ENCODE measurements around the gene NUP210.

Gene NUP210

GRCh38 chr3:13285007-13285567, 135.0 kb downstream of the NUP210 start:
- DNase-seq, result no peak

GRCh38 chr3:13283877-13284264, 136.3 kb downstream of the NUP210 start:
- no peak for DNase-seq

- no peak for DNase-seq
Measured at GRCh38 chr3:13282986-13283876, 136.9 kb downstream of the NUP210 start.

- DNase-seq, result no peak
Measured at GRCh38 chr3:13282358-13282985, 137.7 kb downstream of the NUP210 start.

GRCh38 chr3:13281507-13282357, 138.4 kb downstream of the NUP210 start:
- DNase-seq, result no peak

- no peak for DNase-seq
Measured at GRCh38 chr3:13280811-13281506, 139.2 kb downstream of the NUP210 start.

GRCh38 chr3:13280122-13280790, 139.9 kb downstream of the NUP210 start:
- DNase-seq, result no peak

- no peak for DNase-seq
Measured at GRCh38 chr3:13279532-13279910, 140.6 kb downstream of the NUP210 start.

GRCh38 chr3:13278783-13279531, 141.2 kb downstream of the NUP210 start:
- DNase-seq, result no peak

GRCh38 chr3:13277860-13278531, 142.1 kb downstream of the NUP210 start:
- no peak for DNase-seq

GRCh38 chr3:13277196-13277813, 142.8 kb downstream of the NUP210 start:
- no peak for DNase-seq

GRCh38 chr3:13276438-13277195, 143.5 kb downstream of the NUP210 start:
- no peak for DNase-seq

GRCh38 chr3:13275376-13276005, 144.6 kb downstream of the NUP210 start:
- no peak for DNase-seq

GRCh38 chr3:13274551-13275332, 145.4 kb downstream of the NUP210 start:
- DNase-seq, result no peak

GRCh38 chr3:13274125-13274524, 146.0 kb downstream of the NUP210 start:
- no peak for DNase-seq

- no peak for DNase-seq
Measured at GRCh38 chr3:13273604-13274105, 146.5 kb downstream of the NUP210 start.

GRCh38 chr3:13272831-13273603, 147.1 kb downstream of the NUP210 start:
- no peak for DNase-seq
